Suprapubic skin (tissue), 4 donors: ENCODE data around the gene GLP2R.

Source experiments
- CTCF ChIP-seq, 2 donors: fragments of 200-600 bp in 1 of 2; fragments of 450-650 bp in 1 of 2; sonication (generic) in 1 of 2; IDR thresholded peaks; one replicate each; pipeline ENCODE4 v1.5.1; 2016 to 2019; ENCODE audit warnings: antibody characterized with exemption in 2 of 2, mild to moderate bottlenecking in 1 of 2, moderate library complexity in 1 of 2
- POLR2A ChIP-seq, 2 donors: fragments of 450-650 bp; IDR thresholded peaks; one replicate each; pipeline ENCODE4 v1.6.1; 2017; ENCODE audit warnings: antibody characterized with exemption in 2 of 2, mild to moderate bottlenecking in 2 of 2, moderate library complexity in 2 of 2
- POLR2AphosphoS5 ChIP-seq, 3 donors: sonication (generic); formaldehyde crosslinking; IDR thresholded peaks; one replicate each; pipeline ENCODE4 v1.6.1; 2017; ENCODE audit warnings: antibody characterized with exemption in 3 of 3

- TF ChIP-seq CTCF (IDR thresholded peaks at IDR 0.05) (no peak), POLR2A (IDR thresholded peaks at IDR 0.05) (no peak), POLR2AphosphoS5 (IDR thresholded peaks at IDR 0.05) (no peak)
These were observed 27.0 kb upstream of the GLP2R start for GRCh38 chr17:9798724-9799123.
